ENCODE results near the gene GNB1L. TPM values are rescaled to one million over a fixed set of nuclear protein-coding genes. Genes with fewer than 3 reads are reported as not detected.
A peak's percentile ranks its signal among the peaks of the same experiment; 100 is the strongest.

The GNB1L gene
- polyA plus RNA-seq, 3 donors, result 3.4 to 6.0 (median 4.8) TPM

DNA sequence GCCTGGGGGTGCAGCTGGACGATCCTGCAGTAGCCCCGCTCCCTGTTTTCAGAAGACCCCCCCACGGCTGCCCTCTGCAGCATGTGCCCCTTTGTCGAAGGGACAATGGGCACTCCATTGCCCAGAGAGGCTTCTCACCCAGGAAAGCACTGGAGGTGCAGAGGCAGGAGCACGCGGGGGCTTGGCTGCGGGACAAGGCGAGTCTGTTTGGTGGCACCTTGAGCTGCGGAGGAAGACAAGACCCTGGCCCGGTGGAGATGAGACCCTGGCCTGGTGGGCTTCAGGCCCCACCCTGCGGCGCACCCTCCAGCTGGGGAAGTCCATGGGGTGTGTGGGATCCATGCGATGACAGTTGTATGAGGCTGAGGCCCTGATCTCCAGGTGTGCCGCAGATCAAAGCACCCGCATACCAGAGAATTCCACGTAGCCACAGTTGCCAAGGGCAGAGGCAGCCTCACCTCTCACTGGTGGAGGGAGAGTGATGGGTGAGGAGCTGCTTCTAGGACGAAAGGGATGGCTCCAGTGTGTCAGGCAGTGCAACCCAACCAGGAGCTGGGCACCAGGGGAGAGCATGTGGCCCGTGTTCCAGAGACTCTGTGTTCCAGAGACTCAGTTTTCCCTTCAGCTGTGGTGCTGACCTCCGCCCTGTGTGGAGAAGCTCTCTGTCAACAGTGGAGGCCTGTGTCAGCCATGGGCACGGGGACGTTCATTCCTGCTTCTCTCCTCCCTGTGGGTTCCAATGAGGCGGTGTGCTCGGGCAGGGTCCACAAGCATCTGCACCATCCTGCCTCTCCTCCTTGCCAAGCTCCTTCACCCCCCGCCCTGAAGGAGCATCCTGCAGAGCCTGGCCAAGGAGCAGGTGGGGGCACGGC lies 84.1 kb downstream of the GNB1L start:
- Histone ChIP-seq H3K36me3 (replicated peaks in 1 of 2; ENCODE audit: control insufficient read depth in 1 of 2, insufficient read depth in 2 of 2, low read length in 2 of 2) (no peaks in the 10 kb centered on the region), H3K9ac (ENCODE audit: insufficient read depth, low read length, poor library complexity, severe bottlenecking) (no peak overlapping the region), H3K9me3 (replicated peaks in 1 of 2; ENCODE audit: control insufficient read depth in 1 of 2, insufficient read depth in 1 of 2, low read length in 2 of 2) (peaks cover 0 to 16% of the 10 kb centered on the region in 2 donors), H3K27ac (ENCODE audit: low read depth in 1 of 2, low read length in 2 of 2) (no peak overlapping the region), H3K79me2 (ENCODE audit: insufficient read depth, low read length) (no peaks in the 10 kb centered on the region), H2AFZ (ENCODE audit: insufficient read depth, low read depth, low read length, poor library complexity, severe bottlenecking) (no peak overlapping the region), H3K27me3 (ENCODE audit: control insufficient read depth in 2 of 2, insufficient read depth in 2 of 2, low read length in 2 of 2) (peaks cover 19 to 47% of the 10 kb centered on the region in 2 donors), H3K4me1 (ENCODE audit: control insufficient read depth in 1 of 2, insufficient read depth in 2 of 2, low read length in 2 of 2) (peaks cover 26 to 32% of the 10 kb centered on the region in 2 donors), H3K4me2 (replicated peaks; ENCODE audit: extremely low read depth, low read length, poor library complexity, severe bottlenecking) (no peak overlapping the region), H3K4me3 (replicated peaks in 1 of 3; ENCODE audit: low read depth in 2 of 3, low read length in 3 of 3) (no peak overlapping the region), H4K20me1 (ENCODE audit: insufficient read depth, low read length) (no peaks in the 10 kb centered on the region)
- WGBS (ENCODE audit: insufficient coverage), result 93% methylated on average over 20 of the region's 25 CpGs
- Mint-ChIP-seq H3K4me1 (peaks cover 21% of the 10 kb centered on the region), H3K27ac (no peak overlapping the region), H3K9me3 (peaks cover 0 to 12% (median 5%) of the 10 kb centered on the region in 7 donors), H3K27me3 (ENCODE audit: low read depth in 3 of 3) (peaks cover 49 to 74% (median 61%) of the 10 kb centered on the region in 3 donors), H3K4me3 (peak overlapping the region in 1 of 2 donors; percentile 52), H3K36me3 (peaks cover 0 to 4% of the 10 kb centered on the region in 2 donors)
- intact Hi-C loops (cut with micrococcal nuclease), result no loop called here
- no peak for DNase-seq
- TF ChIP-seq, protein P1, sequence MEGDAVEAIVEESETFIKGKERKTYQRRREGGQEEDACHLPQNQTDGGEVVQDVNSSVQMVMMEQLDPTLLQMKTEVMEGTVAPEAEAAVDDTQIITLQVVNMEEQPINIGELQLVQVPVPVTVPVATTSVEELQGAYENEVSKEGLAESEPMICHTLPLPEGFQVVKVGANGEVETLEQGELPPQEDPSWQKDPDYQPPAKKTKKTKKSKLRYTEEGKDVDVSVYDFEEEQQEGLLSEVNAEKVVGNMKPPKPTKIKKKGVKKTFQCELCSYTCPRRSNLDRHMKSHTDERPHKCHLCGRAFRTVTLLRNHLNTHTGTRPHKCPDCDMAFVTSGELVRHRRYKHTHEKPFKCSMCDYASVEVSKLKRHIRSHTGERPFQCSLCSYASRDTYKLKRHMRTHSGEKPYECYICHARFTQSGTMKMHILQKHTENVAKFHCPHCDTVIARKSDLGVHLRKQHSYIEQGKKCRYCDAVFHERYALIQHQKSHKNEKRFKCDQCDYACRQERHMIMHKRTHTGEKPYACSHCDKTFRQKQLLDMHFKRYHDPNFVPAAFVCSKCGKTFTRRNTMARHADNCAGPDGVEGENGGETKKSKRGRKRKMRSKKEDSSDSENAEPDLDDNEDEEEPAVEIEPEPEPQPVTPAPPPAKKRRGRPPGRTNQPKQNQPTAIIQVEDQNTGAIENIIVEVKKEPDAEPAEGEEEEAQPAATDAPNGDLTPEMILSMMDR (IDR thresholded peaks at IDR 0.05), result no peak

DNA sequence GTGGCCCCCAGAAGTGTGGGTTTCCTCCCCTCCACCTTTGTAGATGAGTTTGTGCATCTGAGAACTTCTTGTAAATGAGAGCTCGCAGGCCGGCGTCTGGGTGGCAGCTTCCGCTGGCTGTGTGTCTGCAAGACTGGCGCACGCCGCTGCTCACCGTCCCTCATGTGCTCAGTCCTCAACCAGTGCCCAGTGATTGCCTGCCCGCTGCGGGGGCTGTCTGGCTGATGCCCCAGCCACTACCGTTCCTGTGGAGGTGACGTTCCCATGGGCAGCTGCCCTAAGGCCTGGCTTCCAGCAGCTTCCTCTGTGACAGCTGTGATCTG lies 85.3 kb downstream of the GNB1L start:
- Histone ChIP-seq H4K20me1 (ENCODE audit: insufficient read depth, low read length) (no peaks in the 10 kb centered on the region), H3K79me2 (ENCODE audit: insufficient read depth, low read length) (no peaks in the 10 kb centered on the region), H2AFZ (ENCODE audit: insufficient read depth, low read depth, low read length, poor library complexity, severe bottlenecking) (no peak overlapping the region), H3K27me3 (ENCODE audit: control insufficient read depth in 2 of 2, insufficient read depth in 2 of 2, low read length in 2 of 2) (peaks cover 30 to 60% of the 10 kb centered on the region in 2 donors), H3K4me1 (ENCODE audit: control insufficient read depth in 1 of 2, insufficient read depth in 2 of 2, low read length in 2 of 2) (peaks cover 26 to 36% of the 10 kb centered on the region in 2 donors), H3K27ac (ENCODE audit: low read depth in 1 of 2, low read length in 2 of 2) (no peak overlapping the region), H3K36me3 (replicated peaks in 1 of 2; ENCODE audit: control insufficient read depth in 1 of 2, insufficient read depth in 2 of 2, low read length in 2 of 2) (no peaks in the 10 kb centered on the region), H3K9me3 (replicated peaks in 1 of 2; ENCODE audit: control insufficient read depth in 1 of 2, insufficient read depth in 1 of 2, low read length in 2 of 2) (peaks cover 6 to 21% of the 10 kb centered on the region in 2 donors), H3K4me2 (replicated peaks; ENCODE audit: extremely low read depth, low read length, poor library complexity, severe bottlenecking) (no peak overlapping the region), H3K9ac (ENCODE audit: insufficient read depth, low read length, poor library complexity, severe bottlenecking) (no peak overlapping the region), H3K4me3 (replicated peaks in 1 of 3; ENCODE audit: low read depth in 2 of 3, low read length in 3 of 3) (no peak overlapping the region)
- H3K4me3 Mint-ChIP-seq, result peak overlapping the region in 1 of 2 donors; percentile 52
- no peak overlapping the region for H3K27ac Mint-ChIP-seq
- H3K36me3 Mint-ChIP-seq, result peaks cover 0 to 6% of the 10 kb centered on the region in 2 donors
- peaks cover 62 to 83% (median 73%) of the 10 kb centered on the region in 3 donors for H3K27me3 Mint-ChIP-seq (ENCODE audit: low read depth in 3 of 3)
- 94% methylated on average over 10 of the region's 12 CpGs for WGBS (ENCODE audit: insufficient coverage)
- no peak for DNase-seq
- H3K9me3 Mint-ChIP-seq, result peaks cover 0 to 16% (median 9%) of the 10 kb centered on the region in 7 donors
- H3K4me1 Mint-ChIP-seq, result peaks cover 23% of the 10 kb centered on the region
- TF ChIP-seq, protein P1 (IDR thresholded peaks at IDR 0.05), result no peak
- intact Hi-C loops (cut with micrococcal nuclease), result no loop called here
